ENCODE results near the gene NEURL4. TPM values are rescaled to one million over a fixed set of nuclear protein-coding genes. Genes with fewer than 3 reads are reported as not detected.

The NEURL4 gene
- 12.7 and 23.8 TPM in 2 replicates for total RNA-seq

DNA sequence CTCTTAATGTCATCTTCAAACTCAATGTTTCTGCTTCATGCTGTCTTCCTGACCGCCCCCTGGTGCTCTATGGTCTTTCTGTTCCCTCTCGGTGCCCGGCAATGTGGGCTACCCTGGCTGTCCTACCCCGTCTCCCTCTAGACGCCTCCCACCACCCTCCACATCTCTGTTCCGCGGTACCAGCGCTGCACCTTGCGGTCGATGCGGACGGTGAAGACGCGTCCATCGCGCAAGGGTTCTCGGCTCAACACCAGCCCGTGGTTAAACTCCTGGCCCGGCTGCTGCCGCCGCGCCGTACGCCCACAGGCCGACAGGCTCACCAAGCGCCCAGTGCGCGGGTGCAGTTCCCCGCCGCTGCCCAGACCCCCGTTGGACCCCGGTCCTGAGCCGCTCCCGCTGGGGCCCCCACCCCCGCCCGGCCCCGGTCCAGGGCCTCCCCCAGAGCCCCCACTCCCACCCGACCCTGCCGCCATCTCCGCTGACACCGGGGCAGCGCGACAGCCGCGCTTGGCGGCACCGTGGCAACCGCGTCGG lies at the start of gene NEURL4:
Gene NEURL4 (minus strand): TSS at position 496 of the 534 bp plus-strand sequence. CDS start 23 bp downstream, at position 473.

DNA sequence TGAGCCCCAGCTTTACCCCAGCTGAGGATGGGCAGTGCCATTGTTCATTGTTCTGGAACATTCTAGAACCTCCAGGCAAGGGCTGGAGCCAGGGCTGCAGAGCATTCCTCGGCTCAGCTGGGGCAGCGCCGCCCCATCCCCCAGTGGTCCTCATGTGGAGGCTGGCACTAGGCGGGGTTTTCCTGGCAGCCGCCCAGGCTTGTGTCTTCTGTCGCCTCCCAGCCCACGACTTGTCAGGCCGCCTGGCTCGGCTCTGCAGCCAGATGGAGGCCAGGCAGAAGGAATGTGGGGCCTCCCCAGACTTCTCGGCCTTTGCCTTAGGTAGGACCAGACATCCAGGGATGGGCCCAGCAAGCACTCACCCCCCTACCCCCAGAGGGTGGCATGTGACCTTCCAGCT lies 25.9 kb upstream of the NEURL4 start, which contains the start of gene TMEM95:
Gene TMEM95 (plus strand): TSS at position 104 of the 400 bp plus-strand sequence. CDS start 49 bp downstream, at position 153.

GRCh38 chr17:7351665-7352502 lies 22.7 kb upstream of the NEURL4 start, which contains the start of gene KCTD11:
Gene KCTD11 (plus strand): TSS chr17:7352162.

DNA sequence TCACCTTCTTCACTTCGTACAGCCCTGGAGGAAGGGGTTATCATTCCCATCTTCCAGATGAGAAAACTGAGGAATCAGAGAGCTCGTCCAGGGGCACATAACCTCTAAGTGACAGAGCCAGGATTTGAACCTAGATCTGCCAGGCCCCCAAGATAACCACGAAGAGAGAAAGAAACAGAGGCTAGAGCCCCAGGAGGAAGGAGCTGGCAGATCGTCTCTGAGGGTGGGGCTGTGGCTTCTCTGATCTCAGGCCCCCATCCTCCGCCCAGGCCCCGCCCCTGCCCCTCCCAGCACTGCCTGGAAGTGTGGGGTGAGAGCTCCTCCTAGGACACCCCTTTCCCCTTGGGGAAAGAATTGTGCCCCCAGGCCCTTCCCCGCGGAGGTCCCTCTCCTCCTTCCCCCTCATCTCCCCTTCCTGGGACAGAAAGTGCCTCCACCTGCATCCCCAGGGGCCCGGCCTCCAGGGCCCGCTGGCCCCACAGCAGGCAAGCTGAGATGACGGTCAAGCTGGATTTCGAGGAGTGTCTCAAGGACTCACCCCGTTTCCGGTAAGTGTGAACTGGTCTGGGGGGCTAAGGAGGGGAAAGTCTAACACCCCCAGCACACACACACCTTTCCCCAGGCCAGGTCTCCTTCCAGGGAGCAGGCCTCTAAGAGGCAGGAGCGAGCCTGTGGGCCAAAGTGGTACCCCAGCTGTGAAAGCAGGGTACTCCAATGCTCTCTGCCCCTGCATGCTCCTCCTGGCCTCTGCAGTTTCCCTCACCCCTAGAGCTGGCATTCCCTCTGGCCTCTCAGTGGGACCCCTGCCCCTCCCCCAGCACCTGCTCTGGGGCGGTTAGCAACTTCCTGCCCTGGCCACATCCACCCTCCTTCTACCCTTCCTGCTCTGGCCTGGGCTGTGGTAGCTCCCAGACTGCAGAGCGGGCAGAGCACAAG lies 7.4 kb upstream of the NEURL4 start, which contains the start of gene ACAP1:
Gene ACAP1 (plus strand): TSS at position 290 of the 936 bp plus-strand sequence. CDS start 206 bp downstream, at position 496.

GRCh38 chr17:7314719-7315569 lies 14.2 kb downstream of the NEURL4 start, which contains the start of gene GPS2:
Gene GPS2 (minus strand): TSS chr17:7315360. CDS start chr17:7315052, 308 bp downstream.

GRCh38 chr17:7306911-7307685 lies 22.0 kb downstream of the NEURL4 start, which contains the start of gene EIF5A:
Gene EIF5A (plus strand): TSS chr17:7307628. CDS start chr17:7309636, 2,008 bp downstream.

DNA sequence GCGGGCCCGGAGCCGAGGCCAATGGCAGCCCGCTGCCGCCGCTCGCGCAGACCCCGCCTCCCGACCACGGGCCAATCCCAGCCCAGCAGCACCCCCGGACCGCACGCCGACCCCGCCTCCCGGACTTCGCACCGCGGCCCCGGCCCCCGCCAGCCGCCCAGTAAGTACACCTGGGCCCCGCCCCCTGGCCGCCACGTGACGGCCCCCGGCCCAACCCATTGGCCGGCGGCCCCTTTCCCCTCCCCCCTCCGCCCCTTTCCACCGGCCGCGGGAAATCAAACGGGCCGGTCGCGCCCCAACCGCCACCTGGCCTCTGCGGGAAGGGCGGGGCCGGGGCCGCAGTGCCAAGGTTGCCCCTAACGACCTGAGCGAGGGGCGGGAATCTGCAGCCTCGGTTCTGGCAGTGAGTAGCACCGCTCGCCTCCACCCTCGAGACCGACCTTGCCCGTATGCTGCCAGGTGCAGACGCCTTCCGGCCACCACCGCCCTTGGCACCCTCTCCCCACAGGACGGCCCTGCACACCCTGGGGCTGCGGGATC lies 34.5 kb downstream of the NEURL4 start, which contains the start of gene YBX2:
Gene YBX2 (minus strand): TSS at position 26 of the 540 bp plus-strand sequence. CDS start 139 bp downstream, outside the sequence.

GRCh38 chr17:7281074-7281952 lies 47.8 kb downstream of the NEURL4 start, which contains the start of gene SLC2A4:
Gene SLC2A4 (plus strand): TSS chr17:7281718. CDS start chr17:7281935, 217 bp downstream.

Other genes with a start within 250 kb of the NEURL4 start
- gene CLEC10A, start 249.1 kb downstream of the NEURL4 start, total RNA-seq, result not detected in 2 replicates
- not detected in 2 replicates for gene ASGR2, start 214.5 kb downstream of the NEURL4 start, total RNA-seq
- 0.56 and 0.58 TPM in 2 replicates for gene ASGR1, start 150.0 kb downstream of the NEURL4 start, total RNA-seq
- 12.7 and 16.3 TPM in 2 replicates for gene DLG4, start 109.5 kb downstream of the NEURL4 start, total RNA-seq
- gene ACADVL, start 109.4 kb downstream of the NEURL4 start, total RNA-seq, result 261 and 425 TPM in 2 replicates
- 49.8 and 59.5 TPM in 2 replicates for gene DVL2, start 94.8 kb downstream of the NEURL4 start, total RNA-seq
- gene PHF23, start 89.9 kb downstream of the NEURL4 start, total RNA-seq, result 40.0 and 40.8 TPM in 2 replicates
- gene GABARAP, start 86.9 kb downstream of the NEURL4 start, total RNA-seq, result 118 and 275 TPM in 2 replicates
- 14.4 and 19.9 TPM in 2 replicates for gene CTDNEP1, start 77.6 kb downstream of the NEURL4 start, total RNA-seq
- 22.0 and 57.3 TPM in 2 replicates for gene ELP5, start 77.1 kb downstream of the NEURL4 start, total RNA-seq
- 0.19 and 1.7 TPM in 2 replicates for gene CLDN7, start 66.9 kb downstream of the NEURL4 start, total RNA-seq
- gene SLC2A4, start 47.6 kb downstream of the NEURL4 start, total RNA-seq, result under 0.01 and 0.28 TPM in 2 replicates
- 0.56 TPM in 1 of 2 replicates, not detected in the other for gene YBX2, start 34.7 kb downstream of the NEURL4 start, total RNA-seq
- 474 and 1,218 TPM in 2 replicates for gene EIF5A, start 21.7 kb downstream of the NEURL4 start, total RNA-seq
- 26.8 and 41.8 TPM in 2 replicates for gene GPS2, start 14.0 kb downstream of the NEURL4 start, total RNA-seq
- gene ACAP1, start 7.2 kb upstream of the NEURL4 start, total RNA-seq, result 0.56 and 0.58 TPM in 2 replicates
- gene KCTD11, start 22.8 kb upstream of the NEURL4 start, total RNA-seq, result 10.4 and 13.5 TPM in 2 replicates
- not detected in 2 replicates for gene TMEM95, start 25.8 kb upstream of the NEURL4 start, total RNA-seq
- gene TNK1, start 51.8 kb upstream of the NEURL4 start, total RNA-seq, result under 0.01 and 0.28 TPM in 2 replicates
- 14.4 and 15.5 TPM in 2 replicates for gene PLSCR3, start 65.2 kb upstream of the NEURL4 start, total RNA-seq
- 88.0 and 144 TPM in 2 replicates for gene TMEM256, start 74.8 kb upstream of the NEURL4 start, total RNA-seq
- 2.3 and 4.2 TPM in 2 replicates for gene NLGN2, start 78.5 kb upstream of the NEURL4 start, total RNA-seq
- not detected in 2 replicates for gene SPEM1, start 91.0 kb upstream of the NEURL4 start, total RNA-seq
- not detected in 2 replicates for gene SPEM2, start 96.3 kb upstream of the NEURL4 start, total RNA-seq
- gene SPEM3, start 99.5 kb upstream of the NEURL4 start, total RNA-seq, result not detected in 2 replicates
- 1.5 and 2.3 TPM in 2 replicates for gene TMEM102, start 106.1 kb upstream of the NEURL4 start, total RNA-seq
- 2.5 and 14.7 TPM in 2 replicates for gene FGF11, start 110.2 kb upstream of the NEURL4 start, total RNA-seq
- 2.3 and 3.9 TPM in 2 replicates for gene CHRNB1, start 115.7 kb upstream of the NEURL4 start, total RNA-seq
- 14.8 and 21.4 TPM in 2 replicates for gene ZBTB4, start 150.3 kb upstream of the NEURL4 start, total RNA-seq
- not detected in 2 replicates for gene SLC35G6, start 152.1 kb upstream of the NEURL4 start, total RNA-seq
- gene POLR2A, start 155.0 kb upstream of the NEURL4 start, total RNA-seq, result 49.6 and 88.0 TPM in 2 replicates
- gene TNFSF12, start 219.7 kb upstream of the NEURL4 start, total RNA-seq, result 3.6 and 14.1 TPM in 2 replicates
- gene TNFSF13, start 229.4 kb upstream of the NEURL4 start, total RNA-seq, result 0.38 and 1.1 TPM in 2 replicates
- 71.0 and 99.3 TPM in 2 replicates for gene SENP3, start 232.6 kb upstream of the NEURL4 start, total RNA-seq